ENCODE results near the gene TIAL1.

GRCh38 chr10:119588071-119588470 is 8.7 kb downstream of the TIAL1 start:
- no peak for TF ChIP-seq NFIC (IDR thresholded peaks at IDR 0.05; ENCODE audit: low read depth, low read length)
- no peak for TF ChIP-seq POLR2A (IDR thresholded peaks at IDR 0.05; ENCODE audit: low read depth, low read length)
- no peak for TF ChIP-seq CTCF (IDR thresholded peaks at IDR 0.05 in 2 of 3, conservative IDR thresholded peaks at IDR 0.05 in 1 of 3; ENCODE audit: control insufficient read depth in 2 of 3, extremely low read depth in 1 of 3, insufficient read depth in 1 of 3, low read depth in 3 of 3, low read length in 3 of 3)
- no peak for TF ChIP-seq PBX3 (IDR thresholded peaks at IDR 0.05; ENCODE audit: insufficient replicate concordance, low read depth, low read length)
- TF ChIP-seq SIX5 (IDR thresholded peaks at IDR 0.05; ENCODE audit: low read depth, low read length, severe bottlenecking) = no peak
- TF ChIP-seq NFXL1 (IDR thresholded peaks at IDR 0.05; ENCODE audit: borderline replicate concordance) = no peak
- TF ChIP-seq CREB1 (IDR thresholded peaks at IDR 0.05; ENCODE audit: low read depth) = no peak
- TF ChIP-seq MXI1 (IDR thresholded peaks at IDR 0.05; ENCODE audit: low read depth, low read length) = no peak
- no peak for TF ChIP-seq SMC3 (IDR thresholded peaks at IDR 0.05; ENCODE audit: borderline replicate concordance, low read length)
- TF ChIP-seq RAD21 (IDR thresholded peaks at IDR 0.05; ENCODE audit: insufficient read depth, low read depth, low read length) = no peak
- TF ChIP-seq JUND (IDR thresholded peaks at IDR 0.05; ENCODE audit: low read depth, low read length) = no peak
- TF ChIP-seq ZNF24 (IDR thresholded peaks at IDR 0.05) = no peak
